ENCODE results near the gene PELI2. TPM values are rescaled to one million over a fixed set of nuclear protein-coding genes. Genes with fewer than 3 reads are reported as not detected.

Gene PELI2
- total RNA-seq, 4 donors from 2014 or later: 10.0 to 17.0 (median 13.2) TPM

DNA sequence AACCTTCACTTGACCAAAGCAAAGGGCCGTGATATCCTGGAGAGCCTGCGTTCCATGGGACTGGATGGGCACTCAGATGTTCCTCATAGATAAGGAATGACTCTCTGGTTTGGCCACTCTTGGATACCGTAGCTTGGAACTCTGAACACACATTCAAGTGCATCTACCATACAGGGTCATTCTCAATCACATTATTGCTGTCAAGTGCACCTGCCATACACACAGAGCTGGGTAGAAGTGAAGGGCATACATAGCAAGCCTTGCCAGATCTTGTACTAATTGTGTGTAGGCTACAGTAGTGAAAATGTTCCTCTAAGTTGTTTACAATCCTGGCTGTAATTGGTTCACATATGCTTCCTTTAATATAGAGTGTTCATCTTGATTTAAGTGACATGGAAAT lies 58.3 kb downstream of the PELI2 start:
- WGBS, 2 donors: 98 to 100% methylated on average over 3 of the region's 3 CpGs
- no peak overlapping the region for H3K4me3 ChIP-seq (ENCODE audit: low read depth, poor library complexity, severe bottlenecking)
- TF ChIP-seq POLR2A (IDR thresholded peaks at IDR 0.05) (no peak), CTCF (IDR thresholded peaks at IDR 0.05) (no peak)
- intact Hi-C loops (cut with DNase I; ENCODE audit: low total_unique reads): no loop called here
- DNase-seq (ENCODE audit: low spot score in 2 of 2): no peak

DNA sequence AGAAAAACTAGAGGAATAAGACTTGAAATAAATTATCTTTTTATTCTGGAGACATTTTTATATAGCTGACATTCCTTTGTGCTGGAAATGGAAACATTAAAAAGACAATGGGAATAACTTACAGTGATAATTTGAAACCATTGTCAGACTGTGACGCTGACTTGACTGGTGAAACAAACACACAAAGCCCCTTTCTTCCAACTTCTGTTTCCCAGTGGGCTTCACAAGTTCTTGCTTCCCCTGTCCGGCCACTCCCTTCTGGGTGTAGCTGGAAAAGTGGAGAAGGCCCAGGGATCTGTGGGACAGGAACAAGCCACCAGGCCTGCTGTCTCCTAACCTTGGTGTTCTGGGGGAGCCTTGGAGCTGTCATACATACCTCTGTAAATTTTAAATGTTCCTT lies 58.8 kb downstream of the PELI2 start:
- H3K4me3 ChIP-seq (ENCODE audit: low read depth, poor library complexity, severe bottlenecking): no peak overlapping the region
- no peak for TF ChIP-seq CTCF (IDR thresholded peaks at IDR 0.05)
- TF ChIP-seq POLR2A (IDR thresholded peaks at IDR 0.05): no peak
- 67 to 80% methylated on average over 2 of the region's 2 CpGs for WGBS, 2 donors
- intact Hi-C loops (cut with DNase I; ENCODE audit: low total_unique reads): no loop called here
- DNase-seq (ENCODE audit: low spot score in 2 of 2): no peak

- TF ChIP-seq POLR2A (IDR thresholded peaks at IDR 0.05): no peak
- no peak for TF ChIP-seq CTCF (IDR thresholded peaks at IDR 0.05)
- no peak for DNase-seq (ENCODE audit: low spot score in 2 of 2)
- 79 to 81% methylated on average over 4 of the region's 4 CpGs for WGBS, 2 donors
- no peak overlapping the region for H3K4me3 ChIP-seq (ENCODE audit: low read depth, poor library complexity, severe bottlenecking)
- intact Hi-C loops (cut with DNase I; ENCODE audit: low total_unique reads): no loop called here
These were observed 62.7 kb downstream of the PELI2 start for GRCh38 chr14:56180754-56181542.

- no peak overlapping the region for H3K4me3 ChIP-seq (ENCODE audit: low read depth, poor library complexity, severe bottlenecking)
- no peak for DNase-seq (ENCODE audit: low spot score in 2 of 2)
- TF ChIP-seq CTCF (IDR thresholded peaks at IDR 0.05) (no peak), POLR2A (IDR thresholded peaks at IDR 0.05) (no peak)
- intact Hi-C loops (cut with DNase I; ENCODE audit: low total_unique reads): no loop called here
- 81 to 93% methylated on average over 2 of the region's 2 CpGs for WGBS, 2 donors
These were observed 63.5 kb downstream of the PELI2 start for GRCh38 chr14:56181681-56182085.

- intact Hi-C loops (cut with DNase I; ENCODE audit: low total_unique reads): no loop called here
- 64 to 71% methylated on average over 4 of the region's 4 CpGs for WGBS, 2 donors
- TF ChIP-seq CTCF (IDR thresholded peaks at IDR 0.05) (no peak), POLR2A (IDR thresholded peaks at IDR 0.05) (no peak)
- no peak for DNase-seq (ENCODE audit: low spot score in 2 of 2)
- H3K4me3 ChIP-seq (ENCODE audit: low read depth, poor library complexity, severe bottlenecking): no peak overlapping the region
These were observed 64.2 kb downstream of the PELI2 start for GRCh38 chr14:56182410-56182809.

All from lower leg skin (tissue), 4 donors.